LNCAP (cell line): ENCODE data around the gene WIPF3.

Source experiments
- CTCF ChIP-seq: fragments of 450-650 bp; IDR thresholded peaks from 2 replicates; pipeline ENCODE4 v1.5.1; 2017; ENCODE audit warnings: mild to moderate bottlenecking

The WIPF3 gene

GRCh38 chr7:29810813-29811482 is 4.6 kb downstream of the WIPF3 start:
- no peak for TF ChIP-seq CTCF

GRCh38 chr7:29811586-29811985 is 5.3 kb downstream of the WIPF3 start:
- no peak for TF ChIP-seq CTCF

- TF ChIP-seq CTCF = no peak
These were observed 6.0 kb downstream of the WIPF3 start for GRCh38 chr7:29812185-29812876.

GRCh38 chr7:29815181-29816105 is 9.1 kb downstream of the WIPF3 start:
- TF ChIP-seq CTCF = no peak

- no peak for TF ChIP-seq CTCF
These were observed 12.0 kb downstream of the WIPF3 start for GRCh38 chr7:29818308-29818707.

GRCh38 chr7:29825775-29826529 is 19.6 kb downstream of the WIPF3 start:
- TF ChIP-seq CTCF = no peak

- no peak for TF ChIP-seq CTCF
These were observed 20.2 kb downstream of the WIPF3 start for GRCh38 chr7:29826530-29826822.
